Cerebellar cortex (tissue), 1 donor: ENCODE data around the gene TMEM201.
A peak's percentile ranks its signal among the peaks of the same experiment; 100 is the strongest.
"Not testable (repeated sequence)": the region's sequence is repeated elsewhere in the genome, so short reads cannot be mapped to it uniquely, and the experiment has no call there.

Source experiments
- DNase-seq: peaks from one replicate; pipeline ENCODE4 v3.0.0-alpha.2; 2015; ENCODE audit warnings: low spot score

The TMEM201 gene

GRCh38 chr1:9621032-9621431 lies 32.3 kb downstream of the TMEM201 start:
- peak; percentile 54 for DNase-seq

GRCh38 chr1:9624081-9624480 lies 35.4 kb downstream of the TMEM201 start:
- DNase-seq = no peak

- not testable (repeated sequence) for DNase-seq
Observed at GRCh38 chr1:9625030-9625429, 36.3 kb downstream of the TMEM201 start.

- DNase-seq = no peak
Observed at GRCh38 chr1:9626201-9626608, 37.5 kb downstream of the TMEM201 start.

- no peak for DNase-seq
Observed at GRCh38 chr1:9628541-9629444, 40.1 kb downstream of the TMEM201 start.

- no peak for DNase-seq
Observed at GRCh38 chr1:9629445-9630201, 40.9 kb downstream of the TMEM201 start.

GRCh38 chr1:9630331-9631111 lies 41.8 kb downstream of the TMEM201 start:
- no peak for DNase-seq

GRCh38 chr1:9631613-9632012 lies 42.9 kb downstream of the TMEM201 start:
- DNase-seq = no peak

GRCh38 chr1:9633493-9633892 lies 44.8 kb downstream of the TMEM201 start:
- DNase-seq = no peak

- no peak for DNase-seq
Observed at GRCh38 chr1:9634582-9634981, 45.9 kb downstream of the TMEM201 start.

- no peak for DNase-seq
Observed at GRCh38 chr1:9639227-9639626, 50.5 kb downstream of the TMEM201 start.

GRCh38 chr1:9643351-9644256 lies 54.9 kb downstream of the TMEM201 start:
- no peak for DNase-seq

- DNase-seq = no peak
Observed at GRCh38 chr1:9646037-9646436, 57.3 kb downstream of the TMEM201 start.

GRCh38 chr1:9648171-9648570 lies 59.5 kb downstream of the TMEM201 start:
- no peak for DNase-seq

GRCh38 chr1:9649769-9650168 lies 61.1 kb downstream of the TMEM201 start:
- DNase-seq = no peak

- no peak for DNase-seq
Observed at GRCh38 chr1:9651220-9651564, 62.5 kb downstream of the TMEM201 start.

GRCh38 chr1:9651565-9652378 lies 63.1 kb downstream of the TMEM201 start, which contains the start of gene PIK3CD:
PIK3CD (plus strand) TSS chr1:9651731; CDS start chr1:9710456, 58,725 bp downstream.
- DNase-seq = no peak

GRCh38 chr1:9652379-9653209 lies 63.9 kb downstream of the TMEM201 start:
- no peak for DNase-seq

- DNase-seq = no peak
Observed at GRCh38 chr1:9653210-9653490, 64.4 kb downstream of the TMEM201 start.
